ENCODE data around the gene SULT6B1. TPM values are rescaled to one million over a fixed set of nuclear protein-coding genes. Genes with fewer than 3 reads are reported as not detected.

Gene SULT6B1
- total RNA-seq, 1 donor, result not detected

DNA sequence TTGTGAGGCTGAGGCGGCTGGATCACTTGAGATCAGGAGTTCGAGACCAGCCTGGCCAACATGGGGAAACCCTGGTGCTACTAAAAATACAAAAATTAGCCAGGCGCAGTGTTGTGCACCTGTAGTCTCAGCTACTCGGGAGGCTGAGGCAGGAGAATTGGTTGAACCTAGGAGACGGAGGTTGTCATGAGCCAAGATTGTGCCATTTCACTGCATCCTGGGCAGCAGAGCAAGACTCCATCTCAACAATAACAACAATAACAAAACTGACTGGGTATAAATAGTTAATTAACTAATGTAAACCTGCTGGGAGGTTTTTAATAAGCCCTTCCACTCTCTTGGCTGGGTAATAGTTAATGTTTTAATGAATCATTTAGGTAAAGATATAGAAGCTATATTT is 7.8 kb downstream of the SULT6B1 start:
- TF ChIP-seq, protein P1, sequence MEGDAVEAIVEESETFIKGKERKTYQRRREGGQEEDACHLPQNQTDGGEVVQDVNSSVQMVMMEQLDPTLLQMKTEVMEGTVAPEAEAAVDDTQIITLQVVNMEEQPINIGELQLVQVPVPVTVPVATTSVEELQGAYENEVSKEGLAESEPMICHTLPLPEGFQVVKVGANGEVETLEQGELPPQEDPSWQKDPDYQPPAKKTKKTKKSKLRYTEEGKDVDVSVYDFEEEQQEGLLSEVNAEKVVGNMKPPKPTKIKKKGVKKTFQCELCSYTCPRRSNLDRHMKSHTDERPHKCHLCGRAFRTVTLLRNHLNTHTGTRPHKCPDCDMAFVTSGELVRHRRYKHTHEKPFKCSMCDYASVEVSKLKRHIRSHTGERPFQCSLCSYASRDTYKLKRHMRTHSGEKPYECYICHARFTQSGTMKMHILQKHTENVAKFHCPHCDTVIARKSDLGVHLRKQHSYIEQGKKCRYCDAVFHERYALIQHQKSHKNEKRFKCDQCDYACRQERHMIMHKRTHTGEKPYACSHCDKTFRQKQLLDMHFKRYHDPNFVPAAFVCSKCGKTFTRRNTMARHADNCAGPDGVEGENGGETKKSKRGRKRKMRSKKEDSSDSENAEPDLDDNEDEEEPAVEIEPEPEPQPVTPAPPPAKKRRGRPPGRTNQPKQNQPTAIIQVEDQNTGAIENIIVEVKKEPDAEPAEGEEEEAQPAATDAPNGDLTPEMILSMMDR (IDR thresholded peaks at IDR 0.05; ENCODE audit: insufficient read depth, low read depth, low read length), result no peak
- no peak for DNase-seq (ENCODE audit: low read depth)
- no peak overlapping the region for H3K4me3 ChIP-seq (ENCODE audit: low read depth, low read length)

DNA sequence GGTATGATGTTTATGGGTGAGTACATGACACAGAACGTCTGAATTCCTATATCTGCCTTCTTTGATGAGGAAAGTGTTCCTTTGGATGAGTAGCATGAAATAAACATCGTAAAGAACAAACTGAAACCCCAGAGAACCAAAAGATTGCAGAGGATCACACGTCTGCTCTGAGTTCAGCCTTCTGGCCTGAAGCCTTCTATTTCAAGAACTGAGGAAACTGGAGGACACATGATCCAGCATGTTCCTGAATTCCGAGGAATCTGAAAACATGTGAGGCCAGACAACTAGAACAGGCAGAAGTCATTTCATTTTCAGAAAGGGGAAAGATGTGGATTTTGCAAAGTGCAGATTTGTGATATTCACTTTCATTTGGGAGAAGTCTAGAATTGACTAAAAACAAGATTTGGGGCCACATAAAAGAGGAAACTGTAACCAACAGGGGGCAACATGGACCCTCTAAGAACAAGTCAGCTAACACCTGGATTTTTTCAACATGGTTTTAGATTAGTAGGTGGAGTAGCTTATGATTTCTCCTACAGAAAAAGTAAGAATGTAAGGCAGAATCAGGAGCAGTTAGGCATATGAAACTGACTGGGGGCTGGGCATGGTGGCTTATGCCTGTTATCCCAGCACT is 8.3 kb downstream of the SULT6B1 start:
- TF ChIP-seq, protein P1 (IDR thresholded peaks at IDR 0.05; ENCODE audit: insufficient read depth, low read depth, low read length), result no peak
- peak; percentile 88 for DNase-seq (ENCODE audit: low read depth)

DNA sequence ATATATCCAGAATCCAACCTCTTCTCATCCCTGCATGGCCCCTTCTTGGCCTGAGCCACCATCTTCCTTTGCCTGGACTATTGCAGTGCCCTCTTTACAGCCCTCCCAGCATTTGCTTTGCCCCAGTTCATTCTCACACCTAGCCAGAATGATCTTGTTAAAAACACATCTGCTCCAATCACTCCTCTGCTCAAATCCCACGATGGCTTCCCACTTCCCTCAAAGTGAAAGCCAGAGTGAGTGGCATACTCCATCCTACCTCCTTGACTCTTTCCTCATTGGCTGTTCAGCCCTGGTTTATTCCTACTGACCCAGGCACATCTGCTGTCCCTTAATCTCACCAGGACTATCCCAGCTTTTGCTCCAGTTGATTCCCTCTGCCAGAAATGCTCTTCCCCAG is 14.7 kb downstream of the SULT6B1 start:
- TF ChIP-seq, protein P1 (IDR thresholded peaks at IDR 0.05; ENCODE audit: insufficient read depth, low read depth, low read length), result no peak
- H3K4me3 ChIP-seq (ENCODE audit: low read depth, low read length), result no peak overlapping the region
- no peak for DNase-seq (ENCODE audit: low read depth)

More for the DNA sequence above, 8.3 kb downstream of the SULT6B1 start:
- H3K4me3 ChIP-seq (ENCODE audit: low read depth, low read length), result no peak overlapping the region

DNA sequence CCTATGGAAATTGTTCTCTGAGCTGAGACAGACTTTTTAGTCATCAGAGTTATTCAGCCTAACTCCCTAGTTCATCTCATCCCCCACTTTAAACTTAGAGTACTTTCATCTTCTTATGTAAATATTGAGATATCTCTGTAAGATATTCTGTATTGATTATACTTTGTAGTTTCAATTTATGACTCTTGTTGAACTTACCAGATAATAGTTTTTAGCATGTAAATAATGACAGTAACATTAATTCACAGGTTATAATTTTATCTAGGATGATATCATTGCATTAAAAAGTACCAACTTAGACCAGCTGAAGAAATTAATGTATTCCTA is 16.9 kb downstream of the SULT6B1 start:
- H3K4me3 ChIP-seq (ENCODE audit: low read depth, low read length), result no peak overlapping the region
- TF ChIP-seq, protein P1 (IDR thresholded peaks at IDR 0.05; ENCODE audit: insufficient read depth, low read depth, low read length), result no peak
- no peak for DNase-seq (ENCODE audit: low read depth)

DNA sequence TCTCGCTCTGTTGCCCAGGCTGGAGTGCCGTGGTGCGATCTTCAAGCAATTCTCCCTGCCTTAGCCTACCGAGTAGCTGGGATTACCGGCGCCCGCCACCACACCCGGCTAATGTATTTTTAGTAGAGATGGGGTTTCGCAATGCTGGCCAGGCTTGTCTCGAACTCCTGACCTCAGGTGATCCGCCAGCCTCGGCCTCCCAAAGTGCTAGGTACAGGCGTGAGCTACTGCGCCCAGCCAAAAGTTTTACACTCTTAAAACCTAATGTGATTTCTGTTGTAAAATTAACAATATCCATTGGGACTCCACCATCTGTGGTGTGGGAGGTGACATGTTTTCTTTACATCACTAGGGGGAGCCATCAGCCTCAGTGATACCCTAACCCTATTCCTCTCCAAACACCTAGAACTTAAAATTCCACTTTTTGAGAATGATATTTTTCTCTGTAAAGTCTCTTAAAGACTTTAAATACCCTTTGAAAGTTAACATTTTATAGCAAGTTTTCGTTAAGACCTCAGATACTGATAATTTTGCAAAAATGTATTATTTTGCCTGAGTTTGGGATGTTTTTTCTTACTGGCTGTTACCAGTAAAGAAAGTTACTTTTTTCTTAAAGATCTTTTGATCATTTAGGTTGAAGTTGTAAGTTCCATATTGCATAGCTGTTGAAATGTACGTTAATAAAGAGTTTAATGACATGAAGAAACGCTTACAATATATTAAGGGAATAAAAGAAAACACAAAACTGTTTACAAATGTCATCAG is 20.1 kb downstream of the SULT6B1 start:
- TF ChIP-seq, protein P1 (IDR thresholded peaks at IDR 0.05; ENCODE audit: insufficient read depth, low read depth, low read length), result peak; percentile 80
- peak; percentile 62 for DNase-seq (ENCODE audit: low read depth)
- H3K4me3 ChIP-seq (ENCODE audit: low read depth, low read length), result no peak overlapping the region

DNA sequence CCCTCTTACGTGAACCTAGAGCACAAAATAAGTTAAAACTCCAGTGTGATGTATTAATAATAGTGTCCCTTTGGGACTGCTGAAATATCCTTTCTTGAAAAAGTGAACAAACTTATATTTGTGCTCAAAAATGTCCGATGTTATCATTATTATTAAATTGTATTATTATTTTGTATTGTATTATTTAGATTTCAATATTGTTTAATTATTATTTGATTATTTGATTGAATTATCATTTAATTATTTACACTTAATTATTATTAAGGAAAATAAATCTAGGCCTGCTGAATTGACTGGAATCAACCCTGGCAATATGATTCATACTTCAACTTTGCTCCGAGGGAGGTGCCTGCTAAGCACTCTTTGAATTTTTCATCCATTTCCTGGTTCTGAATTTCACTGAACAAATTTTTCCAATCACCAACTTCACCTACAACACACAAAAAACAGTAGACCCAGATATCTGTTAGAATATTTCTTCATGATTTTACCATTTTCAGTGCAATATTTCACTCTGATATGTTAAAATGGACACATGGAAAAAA is 20.8 kb downstream of the SULT6B1 start:
- DNase-seq (ENCODE audit: low read depth), result no peak
- TF ChIP-seq, protein P1 (IDR thresholded peaks at IDR 0.05; ENCODE audit: insufficient read depth, low read depth, low read length), result no peak
- no peak overlapping the region for H3K4me3 ChIP-seq (ENCODE audit: low read depth, low read length)

Data from fibroblast of villous mesenchyme (primary cell).